Activated naive CD8-positive, alpha-beta T cell treated with anti-CD3 and anti-CD28 coated beads, Interleukin-2, amount 10 ng/mL, durations not matched to agents 7 days and 5 days (primary cell): ENCODE results near the gene RRP7A. TPM values are rescaled to one million over a fixed set of nuclear protein-coding genes. Genes with fewer than 3 reads are reported as not detected.
"Not testable (repeated sequence)": the region's sequence is repeated elsewhere in the genome, so short reads cannot be mapped to it uniquely, and the experiment has no call there.

Source experiments
- ATAC-seq: fragments of 150-1000 bp; cut with Tn5 transposase; one replicate; pipeline ENCODE4 v1.10.0; 2021; ENCODE audit warnings: low read depth, moderate library complexity
- POLR2A ChIA-PET: fragments of 350-600 bp; sonication (Branson Sonifier 250); formaldehyde crosslinking; loops from one replicate; lab custom pipeline; 2021; ENCODE audit warnings: antibody characterized with exemption; lab: Charles Lee
- DNase-seq: peaks from one replicate; pipeline ENCODE4 v3.0.0; 2021
- H3K27ac Mint-ChIP-seq: one replicate; pipeline ENCODE4 v1.8.0; 2022; ENCODE audit warnings: mild to moderate bottlenecking, mixed read lengths
- H3K27me3 Mint-ChIP-seq: one replicate; pipeline ENCODE4 v1.8.0; 2022; ENCODE audit warnings: mild to moderate bottlenecking, moderate library complexity, mixed read lengths
- H3K36me3 Mint-ChIP-seq: one replicate; pipeline ENCODE4 v1.8.0; 2021; ENCODE audit warnings: mild to moderate bottlenecking, mixed read lengths
- H3K4me1 Mint-ChIP-seq: one replicate; pipeline ENCODE4 v1.8.0; 2021; ENCODE audit warnings: mixed read lengths
- H3K4me3 Mint-ChIP-seq: one replicate; pipeline ENCODE4 v1.8.0; 2022; ENCODE audit warnings: mild to moderate bottlenecking, moderate library complexity, mixed read lengths
- H3K9me3 Mint-ChIP-seq: one replicate; pipeline ENCODE4 v1.8.0; 2021; ENCODE audit warnings: mixed read lengths
- total RNA-seq, 2 experiments: library from RNA; stranded (reverse); gene quantifications; one replicate each; pipeline ENCODE4 v1.2.3, GENCODE V29; 2021

Gene RRP7A
- total RNA-seq, 2 experiments from 2014 or later = 69.9 to 72.1 TPM

DNA sequence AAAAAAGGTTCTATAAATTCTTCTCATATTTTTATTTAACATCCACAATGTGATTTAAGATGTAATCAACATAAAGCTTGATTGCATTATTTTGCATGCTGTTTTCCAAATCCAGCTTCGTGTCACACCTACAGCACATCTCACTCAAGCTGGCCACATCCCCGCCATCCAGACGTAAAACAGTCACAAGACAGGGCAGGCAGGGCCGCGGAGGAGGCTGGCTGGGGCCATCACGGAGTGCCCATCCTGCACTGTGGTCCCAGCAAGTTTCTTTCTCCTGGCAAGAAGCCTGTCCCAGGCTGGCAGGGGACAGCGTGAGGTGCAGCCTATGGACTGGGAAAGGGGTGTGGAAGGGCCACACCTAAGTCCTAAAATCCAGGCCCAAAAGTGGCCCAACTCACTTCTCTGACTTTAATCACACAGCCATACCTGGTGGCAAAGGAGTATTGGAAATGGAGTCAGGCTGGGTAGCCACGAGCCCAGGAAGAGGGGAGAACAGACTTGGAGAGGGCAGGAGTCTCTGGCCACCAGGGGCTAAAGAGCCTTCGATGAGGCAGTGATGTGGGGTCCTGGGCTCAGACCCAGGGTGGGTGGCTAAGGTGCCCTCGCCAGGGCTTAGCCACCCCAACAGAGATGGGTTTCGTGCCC lies 11.1 kb downstream of the RRP7A start:
- POLR2A ChIA-PET = interaction anchor here (0.7 kb wide), 1 partner anchor 926 kb away, joined by 3 read pairs; no protein-coding TSS in a partner anchor
- H3K4me1 Mint-ChIP-seq = not testable (repeated sequence)

DNA sequence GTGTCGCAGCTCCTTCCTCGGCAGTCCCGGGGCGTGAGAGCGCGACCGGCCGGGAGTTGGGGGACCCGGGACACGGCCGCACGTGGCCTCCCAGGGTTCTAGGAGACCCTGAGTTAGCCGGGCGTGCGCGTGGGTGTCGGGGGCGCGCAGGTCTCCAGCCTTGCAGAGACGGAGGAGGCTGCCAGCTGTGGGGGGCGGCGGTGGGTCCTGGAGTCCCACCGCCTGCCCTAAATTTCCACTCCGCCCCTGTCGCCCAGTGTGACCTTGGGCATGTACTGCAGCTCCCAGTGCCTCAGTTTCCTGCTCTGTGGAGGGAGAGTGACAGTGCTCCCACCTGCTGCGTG lies 18.8 kb downstream of the RRP7A start:
- Mint-ChIP-seq H3K27me3 (peaks cover 6% of the 10 kb centered on the region), H3K27ac (no peak overlapping the region), H3K4me1 (peaks cover 16% of the 10 kb centered on the region), H3K9me3 (no peaks in the 10 kb centered on the region), H3K4me3 (peak overlapping the region; percentile 70), H3K36me3 (peaks cover 1% of the 10 kb centered on the region)
- POLR2A ChIA-PET = no interaction called here
- ATAC-seq = no peak
- no peak for DNase-seq

More for the DNA sequence above, 11.1 kb downstream of the RRP7A start:
- H3K27me3 Mint-ChIP-seq, H3K4me3 Mint-ChIP-seq, DNase-seq, H3K27ac Mint-ChIP-seq, ATAC-seq, H3K36me3 Mint-ChIP-seq, H3K9me3 Mint-ChIP-seq: not testable (repeated sequence)

DNA sequence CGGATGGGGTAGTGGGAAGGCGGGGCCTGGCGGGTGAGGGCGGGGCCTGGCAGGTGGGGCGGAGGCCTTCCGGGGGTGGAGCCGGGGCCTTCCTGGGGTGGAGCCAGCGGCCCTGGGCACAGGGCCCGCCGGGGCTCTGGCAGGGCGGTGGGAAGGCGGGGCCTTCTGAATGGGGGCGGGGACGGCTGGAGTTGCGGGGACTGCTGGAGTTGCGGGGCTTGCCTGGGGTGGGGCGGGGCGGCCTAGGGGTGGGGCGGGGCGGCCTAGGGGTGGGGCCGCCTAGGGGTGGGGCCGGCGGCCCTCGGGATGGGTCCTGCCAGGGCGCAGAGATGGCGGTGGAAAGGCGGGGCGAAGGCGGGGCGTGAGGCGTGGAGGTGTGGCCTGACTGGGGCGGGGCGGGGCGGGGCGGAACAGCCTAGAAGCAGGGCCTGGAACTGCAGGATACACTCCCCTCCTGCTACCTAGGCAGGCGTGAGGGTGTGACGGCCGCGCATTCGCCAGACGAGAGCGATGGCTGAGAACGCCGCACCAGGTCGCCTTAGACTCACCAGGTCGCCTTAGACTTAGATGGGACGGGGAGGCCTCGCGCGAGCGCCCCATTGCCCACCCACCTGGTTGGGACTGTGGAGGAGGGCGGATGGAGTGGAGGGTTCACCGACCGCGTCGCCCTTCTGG lies 19.3 kb downstream of the RRP7A start:
- Mint-ChIP-seq H3K27me3 (peaks cover 6% of the 10 kb centered on the region), H3K9me3 (no peaks in the 10 kb centered on the region), H3K4me1 (peaks cover 16% of the 10 kb centered on the region), H3K4me3 (peak overlapping the region; percentile 70), H3K27ac (no peak overlapping the region), H3K36me3 (peaks cover 1% of the 10 kb centered on the region)
- DNase-seq = peak; percentile 88
- peak; percentile 84 for ATAC-seq
- POLR2A ChIA-PET = no interaction called here

DNA sequence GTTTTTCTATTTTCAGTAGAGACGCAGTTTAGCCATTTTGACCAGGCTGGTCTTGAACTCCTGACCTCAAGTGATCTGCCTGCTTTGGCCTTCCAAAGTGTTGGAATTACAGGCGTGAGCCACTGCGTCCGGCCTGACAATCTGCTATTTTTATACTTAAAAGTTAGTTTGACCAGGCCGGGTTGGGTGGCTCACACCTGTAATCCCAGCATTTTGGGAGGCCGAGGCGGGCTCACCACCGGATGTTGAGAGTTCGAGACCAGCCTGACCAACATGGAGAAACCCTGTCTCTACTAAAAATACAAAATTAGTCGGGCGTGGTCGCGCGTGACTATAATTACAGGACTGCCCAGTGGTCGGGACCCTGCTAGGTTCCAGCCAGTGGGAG lies 19.8 kb downstream of the RRP7A start:
- Mint-ChIP-seq H3K4me3 (peak overlapping the region; percentile 58), H3K4me1 (peaks cover 16% of the 10 kb centered on the region)
- H3K27me3 Mint-ChIP-seq, ATAC-seq, POLR2A ChIA-PET, DNase-seq, H3K27ac Mint-ChIP-seq, H3K36me3 Mint-ChIP-seq, H3K9me3 Mint-ChIP-seq: not testable (repeated sequence)

GRCh38 chr22:42495533-42496141 lies 24.0 kb downstream of the RRP7A start:
- DNase-seq, ATAC-seq, POLR2A ChIA-PET, H3K36me3 Mint-ChIP-seq, H3K27ac Mint-ChIP-seq, H3K9me3 Mint-ChIP-seq, H3K4me3 Mint-ChIP-seq: not testable (repeated sequence)
- Mint-ChIP-seq H3K27me3 (peaks cover 10% of the 10 kb centered on the region), H3K4me1 (peaks cover 16% of the 10 kb centered on the region)

GRCh38 chr22:42493393-42493792 lies 26.2 kb downstream of the RRP7A start:
- peaks cover 10% of the 10 kb centered on the region for H3K27me3 Mint-ChIP-seq
- DNase-seq (no peak), ATAC-seq (no peak)
- H3K36me3 Mint-ChIP-seq = peaks cover 1% of the 10 kb centered on the region
- POLR2A ChIA-PET = no interaction called here
- no peak overlapping the region for H3K4me3 Mint-ChIP-seq
- H3K4me1 Mint-ChIP-seq = peaks cover 5% of the 10 kb centered on the region
- H3K9me3 Mint-ChIP-seq = no peaks in the 10 kb centered on the region
- H3K27ac Mint-ChIP-seq = no peak overlapping the region

GRCh38 chr22:42492323-42492690 lies 27.3 kb downstream of the RRP7A start:
- H3K27ac Mint-ChIP-seq = no peak overlapping the region
- H3K4me1 Mint-ChIP-seq = peaks cover 1% of the 10 kb centered on the region
- H3K4me3 Mint-ChIP-seq = no peak overlapping the region
- H3K36me3 Mint-ChIP-seq = peaks cover 1% of the 10 kb centered on the region
- H3K27me3 Mint-ChIP-seq = peaks cover 10% of the 10 kb centered on the region
- ATAC-seq (no peak), DNase-seq (no peak)
- POLR2A ChIA-PET = no interaction called here
- no peaks in the 10 kb centered on the region for H3K9me3 Mint-ChIP-seq

GRCh38 chr22:42490243-42490832 lies 29.3 kb downstream of the RRP7A start:
- DNase-seq = no peak
- H3K4me3 Mint-ChIP-seq = no peak overlapping the region
- no peak for ATAC-seq
- POLR2A ChIA-PET = interaction anchor here (0.6 kb wide), 1 partner anchor 818 kb away, joined by 3 read pairs; no protein-coding TSS in a partner anchor
- H3K27me3 Mint-ChIP-seq = peaks cover 8% of the 10 kb centered on the region
- H3K4me1 Mint-ChIP-seq = no peaks in the 10 kb centered on the region
- no peak overlapping the region for H3K27ac Mint-ChIP-seq
- H3K9me3 Mint-ChIP-seq = no peaks in the 10 kb centered on the region
- no peaks in the 10 kb centered on the region for H3K36me3 Mint-ChIP-seq

DNA sequence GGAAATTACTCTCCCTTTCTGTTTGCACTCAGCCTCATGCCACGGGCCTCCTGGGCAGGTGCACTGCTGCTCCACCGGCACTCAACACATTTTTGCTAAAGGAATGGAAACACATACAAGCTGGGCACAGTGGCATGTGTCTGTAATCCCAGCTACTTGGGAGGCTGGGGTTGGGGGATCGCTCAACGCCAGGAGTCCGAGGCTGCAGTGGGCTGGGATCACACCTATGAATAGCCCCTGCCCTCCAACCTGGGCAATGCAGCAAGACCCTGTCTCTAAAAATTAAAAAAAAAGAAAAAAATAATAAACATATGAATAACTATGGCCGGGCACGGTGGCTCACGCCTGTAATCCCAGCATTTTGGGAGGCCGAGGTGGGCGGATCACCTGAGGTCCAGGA lies 30.6 kb downstream of the RRP7A start:
- H3K27ac Mint-ChIP-seq = no peak overlapping the region
- ATAC-seq = no peak
- H3K9me3 Mint-ChIP-seq = no peaks in the 10 kb centered on the region
- peaks cover 5% of the 10 kb centered on the region for H3K27me3 Mint-ChIP-seq
- no peaks in the 10 kb centered on the region for H3K36me3 Mint-ChIP-seq
- POLR2A ChIA-PET = no interaction called here
- H3K4me1 Mint-ChIP-seq = no peaks in the 10 kb centered on the region
- no peak overlapping the region for H3K4me3 Mint-ChIP-seq
- no peak for DNase-seq

DNA sequence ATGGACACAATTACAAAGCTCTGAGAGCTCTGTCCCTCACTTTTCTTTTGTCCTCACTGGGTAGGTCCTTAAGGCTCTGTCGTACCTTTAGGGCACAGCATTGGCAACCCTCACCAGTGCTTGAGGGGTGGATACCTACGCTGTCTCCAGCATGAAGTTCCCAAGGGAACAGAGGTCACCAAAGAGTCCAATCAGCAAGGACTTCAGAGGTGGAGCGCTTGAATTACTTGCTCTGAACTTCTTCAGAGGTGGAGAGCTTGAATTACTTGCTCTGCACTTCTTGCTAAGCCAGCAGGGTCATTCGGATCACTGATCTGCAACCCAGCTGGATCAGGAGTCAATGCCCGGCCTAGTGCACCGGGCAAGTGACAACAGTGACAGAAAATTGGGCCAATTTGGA lies 35.1 kb downstream of the RRP7A start:
- POLR2A ChIA-PET = no interaction called here
- no peak for DNase-seq
- ATAC-seq = no peak
- H3K4me1 Mint-ChIP-seq = no peaks in the 10 kb centered on the region
- no peak overlapping the region for H3K4me3 Mint-ChIP-seq
- no peaks in the 10 kb centered on the region for H3K36me3 Mint-ChIP-seq
- H3K9me3 Mint-ChIP-seq = no peaks in the 10 kb centered on the region
- peaks cover 7% of the 10 kb centered on the region for H3K27me3 Mint-ChIP-seq
- no peak overlapping the region for H3K27ac Mint-ChIP-seq

DNA sequence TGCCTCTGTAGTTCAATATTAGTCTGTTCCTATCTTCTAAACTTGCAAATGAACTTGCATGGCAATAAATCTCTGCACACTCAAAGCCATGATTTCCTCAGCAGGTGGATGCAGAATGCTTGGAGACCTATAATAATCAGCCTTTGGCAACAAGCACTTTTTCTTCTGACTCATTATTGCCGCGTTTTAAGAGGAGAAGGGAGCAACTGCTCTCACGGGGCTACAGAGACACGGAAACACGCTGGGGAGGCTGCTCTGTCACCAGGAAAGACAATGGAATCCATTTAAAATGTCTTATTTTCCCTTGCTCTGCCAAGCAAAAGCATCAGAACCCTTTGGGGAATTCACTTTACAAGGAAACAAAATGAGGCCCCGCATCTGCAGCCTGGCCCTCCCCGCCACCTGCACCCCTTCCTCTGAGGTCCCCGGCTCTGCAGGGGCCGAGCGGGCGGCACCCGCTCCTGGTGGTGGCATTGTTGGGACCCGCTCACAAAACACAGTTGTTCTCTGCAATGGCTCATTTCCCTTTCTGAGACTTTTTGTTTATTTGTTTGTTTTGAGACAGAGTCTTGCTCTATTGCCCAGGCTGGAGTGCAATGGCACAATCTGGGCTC lies 35.9 kb downstream of the RRP7A start:
- H3K27me3 Mint-ChIP-seq, H3K36me3 Mint-ChIP-seq, H3K4me3 Mint-ChIP-seq, ATAC-seq, H3K4me1 Mint-ChIP-seq, H3K27ac Mint-ChIP-seq, DNase-seq, POLR2A ChIA-PET, H3K9me3 Mint-ChIP-seq: not testable (repeated sequence)

DNA sequence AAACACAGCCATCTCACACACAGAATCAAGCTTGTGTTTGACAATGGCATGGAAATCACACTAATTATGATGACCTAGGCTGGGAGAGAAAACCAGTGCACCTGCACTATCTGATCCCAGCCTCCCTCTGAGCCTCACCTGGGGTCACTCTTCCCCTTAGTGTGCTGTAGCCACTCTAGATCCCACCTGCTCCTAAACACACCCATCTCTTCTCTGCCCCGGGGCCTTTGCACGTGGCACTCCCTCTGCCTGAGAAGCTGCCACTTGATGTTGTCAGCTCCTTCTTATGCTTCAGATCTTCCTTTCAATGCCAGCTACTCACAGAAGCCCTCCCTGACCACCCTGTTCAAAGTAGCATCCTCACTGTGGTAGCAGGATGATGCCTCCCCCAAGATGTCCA lies 44.5 kb downstream of the RRP7A start:
- no peaks in the 10 kb centered on the region for H3K9me3 Mint-ChIP-seq

DNA sequence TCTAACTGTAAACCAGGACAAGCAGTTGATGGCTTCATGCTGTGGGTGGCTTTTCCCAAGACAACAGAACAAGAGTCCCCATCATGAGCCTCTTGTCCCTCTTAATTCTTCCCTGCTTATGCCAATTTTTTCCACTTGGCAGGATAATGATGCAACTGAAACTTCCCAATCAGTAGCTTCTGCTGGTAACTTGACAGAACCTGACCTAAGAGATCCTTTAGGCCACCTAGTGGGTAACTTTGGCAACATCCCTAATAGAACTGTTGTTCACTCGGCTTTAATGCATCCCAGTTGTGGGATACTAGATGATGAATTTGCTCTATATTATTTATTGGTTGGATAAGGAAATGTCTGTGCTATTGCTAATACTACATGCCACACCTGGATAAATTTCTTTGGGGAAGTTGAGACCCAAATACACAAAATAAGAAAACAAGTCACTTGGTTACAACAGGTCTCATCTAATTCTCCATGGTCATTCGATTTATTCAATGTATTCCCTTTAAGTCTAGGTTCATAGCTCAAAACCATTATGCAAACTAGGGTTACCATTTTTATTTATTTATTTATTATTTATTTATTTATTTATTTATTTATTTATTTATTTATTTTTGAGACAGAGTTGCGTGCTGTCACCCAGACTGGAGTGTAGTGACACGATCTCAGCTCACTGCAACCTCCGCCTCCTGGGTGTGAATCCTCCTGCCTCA lies 46.0 kb downstream of the RRP7A start:
- no peak overlapping the region for H3K27ac Mint-ChIP-seq
- POLR2A ChIA-PET = no interaction called here
- H3K27me3 Mint-ChIP-seq = peaks cover 24% of the 10 kb centered on the region
- no peak overlapping the region for H3K4me3 Mint-ChIP-seq
- no peaks in the 10 kb centered on the region for H3K36me3 Mint-ChIP-seq
- H3K4me1 Mint-ChIP-seq = peaks cover 8% of the 10 kb centered on the region
- ATAC-seq (peak; percentile 52), DNase-seq (no peak)
- H3K9me3 Mint-ChIP-seq = no peaks in the 10 kb centered on the region

More for the DNA sequence above, 44.5 kb downstream of the RRP7A start:
- no peak overlapping the region for H3K27ac Mint-ChIP-seq
- no peak for ATAC-seq
- peaks cover 20% of the 10 kb centered on the region for H3K27me3 Mint-ChIP-seq
- peaks cover 11% of the 10 kb centered on the region for H3K4me1 Mint-ChIP-seq
- POLR2A ChIA-PET = no interaction called here
- H3K36me3 Mint-ChIP-seq = no peaks in the 10 kb centered on the region
- DNase-seq = no peak
- no peak overlapping the region for H3K4me3 Mint-ChIP-seq
